Large intestine (tissue), 3 donors: ENCODE results near the gene SMARCA2. TPM values are rescaled to one million over a fixed set of nuclear protein-coding genes. Genes with fewer than 3 reads are reported as not detected.

Source experiments
- DNase-seq, 2 donors: peaks; one replicate each; pipeline versions ENCODE4 v3.0.0 to v3.0.0-alpha.2; 2013
- H3K27ac ChIP-seq: one replicate; pipeline ENCODE4 v1.5.1; 2013; ENCODE audit warnings: low read length
- H3K27me3 ChIP-seq: 2 replicates; pipeline ENCODE4 v1.6.1; 2013; ENCODE audit warnings: low read length; ENCODE audit not compliant: control insufficient read depth, insufficient read depth
- H3K36me3 ChIP-seq: 2 replicates; pipeline ENCODE4 v1.6.1; 2013; ENCODE audit warnings: low read length; ENCODE audit not compliant: control insufficient read depth, insufficient read depth
- H3K4me1 ChIP-seq: one replicate; pipeline ENCODE4 v1.6.1; 2013; ENCODE audit warnings: low read length; ENCODE audit not compliant: control insufficient read depth, insufficient read depth
- H3K4me3 ChIP-seq: one replicate; pipeline ENCODE4 v1.5.1; 2013; ENCODE audit warnings: low read length
- H3K9me3 ChIP-seq: one replicate; pipeline ENCODE4 v1.6.1; 2013; ENCODE audit warnings: mild to moderate bottlenecking, low read depth, low read length, moderate library complexity; ENCODE audit not compliant: control insufficient read depth
- WGBS: methylation state at CpG from one replicate; pipeline ENCODE4 v1.1.5; 2013; ENCODE audit warnings: low lambda C conversion rate; ENCODE audit not compliant: insufficient coverage; 5-methylcytosine and 5-hydroxymethylcytosine counted together
- polyA plus RNA-seq: library from polyadenylated mRNA; unstranded; fragments of 120-200 nt; gene quantifications from one replicate; pipeline ENCODE4 v1.2.1, GENCODE V29; 2013

Gene SMARCA2
- polyA plus RNA-seq, 1 donor: 61.1 TPM

- 94% methylated on average over 3 of the region's 5 CpGs for WGBS
- no peak overlapping the region for H3K4me3 ChIP-seq
- no peak for DNase-seq
- H3K4me1 ChIP-seq: peaks cover 8% of the 10 kb centered on the region
- no peaks in the 10 kb centered on the region for H3K9me3 ChIP-seq
- peaks cover 3% of the 10 kb centered on the region for H3K36me3 ChIP-seq
- H3K27me3 ChIP-seq: no peaks in the 10 kb centered on the region
- H3K27ac ChIP-seq: no peak overlapping the region
Observed at GRCh38 chr9:2155966-2156365, 140.8 kb downstream of the SMARCA2 start.

- DNase-seq: peak; percentile 8 to 55
- 17% methylated on average over 1 of the region's 20 CpGs for WGBS
- no peaks in the 10 kb centered on the region for H3K9me3 ChIP-seq
- H3K36me3 ChIP-seq: peaks cover 5% of the 10 kb centered on the region
- peak overlapping the region; percentile 32 for H3K27ac ChIP-seq
- H3K4me1 ChIP-seq: peaks cover 8% of the 10 kb centered on the region
- peak overlapping the region; percentile 41 for H3K4me3 ChIP-seq
- no peaks in the 10 kb centered on the region for H3K27me3 ChIP-seq
Observed at GRCh38 chr9:2157277-2158110, 142.3 kb downstream of the SMARCA2 start.

- Histone ChIP-seq H3K36me3 (peaks cover 6% of the 10 kb centered on the region), H3K27ac (peak overlapping the region; percentile 32), H3K4me1 (peaks cover 8% of the 10 kb centered on the region), H3K27me3 (no peaks in the 10 kb centered on the region), H3K9me3 (no peaks in the 10 kb centered on the region), H3K4me3 (peak overlapping the region; percentile 41)
- WGBS: 0% methylated on average over 2 of the region's 13 CpGs
- peak; percentile 29 to 66 for DNase-seq
Observed at GRCh38 chr9:2158111-2158610, 143.0 kb downstream of the SMARCA2 start.

GRCh38 chr9:2158766-2159430 is 143.8 kb downstream of the SMARCA2 start:
- H3K27ac ChIP-seq: peak overlapping the region; percentile 32
- peak overlapping the region; percentile 41 for H3K4me3 ChIP-seq
- peaks cover 12% of the 10 kb centered on the region for H3K36me3 ChIP-seq
- H3K9me3 ChIP-seq: no peaks in the 10 kb centered on the region
- no peaks in the 10 kb centered on the region for H3K27me3 ChIP-seq
- WGBS: 43% methylated on average over 3 of the region's 4 CpGs
- peaks cover 4% of the 10 kb centered on the region for H3K4me1 ChIP-seq
- peak in 1 of 2 donors; percentile 11 for DNase-seq

GRCh38 chr9:2159521-2160454 is 144.6 kb downstream of the SMARCA2 start:
- H3K4me3 ChIP-seq: no peak overlapping the region

GRCh38 chr9:2161661-2162060 is 146.5 kb downstream of the SMARCA2 start:
- Histone ChIP-seq H3K27ac (no peak overlapping the region), H3K4me1 (peaks cover 2% of the 10 kb centered on the region), H3K9me3 (no peaks in the 10 kb centered on the region), H3K27me3 (no peaks in the 10 kb centered on the region), H3K36me3 (peaks cover 22% of the 10 kb centered on the region), H3K4me3 (no peak overlapping the region)
- no peak for DNase-seq
- WGBS: 94% methylated on average over 6 of the region's 13 CpGs

More at GRCh38 chr9:2159521-2160454, 144.6 kb downstream of the SMARCA2 start:
- H3K27me3 ChIP-seq: no peaks in the 10 kb centered on the region
- peak overlapping the region; percentile 27 for H3K27ac ChIP-seq
- peak in 1 of 2 donors; percentile 24 for DNase-seq
- H3K4me1 ChIP-seq: peaks cover 2% of the 10 kb centered on the region
- peaks cover 17% of the 10 kb centered on the region for H3K36me3 ChIP-seq
- WGBS: 45% methylated on average over 2 of the region's 13 CpGs
- no peaks in the 10 kb centered on the region for H3K9me3 ChIP-seq

GRCh38 chr9:2163231-2163885 is 148.2 kb downstream of the SMARCA2 start:
- no peak overlapping the region for H3K4me3 ChIP-seq
- peaks cover 22% of the 10 kb centered on the region for H3K36me3 ChIP-seq
- no peak for DNase-seq
- H3K9me3 ChIP-seq: no peaks in the 10 kb centered on the region
- no peak overlapping the region for H3K27ac ChIP-seq
- no peaks in the 10 kb centered on the region for H3K27me3 ChIP-seq
- 94% methylated on average over 3 of the region's 6 CpGs for WGBS
- no peaks in the 10 kb centered on the region for H3K4me1 ChIP-seq

GRCh38 chr9:2164268-2164667 is 149.1 kb downstream of the SMARCA2 start:
- no peaks in the 10 kb centered on the region for H3K9me3 ChIP-seq
- no peaks in the 10 kb centered on the region for H3K4me1 ChIP-seq
- no peak overlapping the region for H3K27ac ChIP-seq
- H3K27me3 ChIP-seq: no peaks in the 10 kb centered on the region
- WGBS: no CpG with 5 or more reads among the region's 1 CpG
- no peak for DNase-seq
- no peak overlapping the region for H3K4me3 ChIP-seq
- peaks cover 29% of the 10 kb centered on the region for H3K36me3 ChIP-seq

- no peak for DNase-seq
- H3K36me3 ChIP-seq: peaks cover 37% of the 10 kb centered on the region
- no peaks in the 10 kb centered on the region for H3K27me3 ChIP-seq
- H3K4me3 ChIP-seq: no peak overlapping the region
- no peaks in the 10 kb centered on the region for H3K9me3 ChIP-seq
- WGBS: no CpG with 5 or more reads among the region's 1 CpG
- H3K4me1 ChIP-seq: no peaks in the 10 kb centered on the region
- no peak overlapping the region for H3K27ac ChIP-seq
Observed at GRCh38 chr9:2166203-2166602, 151.1 kb downstream of the SMARCA2 start.
